ENCODE results near the gene NAV2. TPM values are rescaled to one million over a fixed set of nuclear protein-coding genes. Genes with fewer than 3 reads are reported as not detected.

NAV2 gene
- total RNA-seq, 1 donor from 2014 or later = 10.3 TPM

DNA sequence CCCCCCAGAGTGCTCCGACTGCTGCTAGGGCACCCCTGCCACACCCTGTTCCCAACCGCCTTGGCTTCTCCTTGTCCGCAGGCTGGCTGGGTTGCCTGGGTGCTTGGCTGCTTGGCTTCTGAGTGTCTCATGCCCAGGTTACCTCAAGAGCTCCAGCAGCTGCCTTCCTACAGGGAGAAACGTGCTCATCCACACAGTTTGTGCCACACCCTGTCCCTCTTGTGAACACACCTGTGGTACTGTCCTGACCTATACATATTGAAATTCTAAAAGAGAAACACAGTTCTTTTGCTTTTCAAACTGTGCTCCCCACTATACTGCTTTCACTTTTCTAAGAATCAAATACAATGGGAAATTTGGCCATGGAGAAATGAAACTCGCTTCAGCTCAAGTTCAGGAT is 256.2 kb downstream of the NAV2 start:
- Mint-ChIP-seq H3K27me3 (peaks cover 37% of the 10 kb centered on the region), H3K4me1 (peaks cover 12% of the 10 kb centered on the region), H3K9me3 (no peaks in the 10 kb centered on the region), H3K36me3 (ENCODE audit: low read depth) (no peaks in the 10 kb centered on the region), H3K27ac (no peak overlapping the region), H3K4me3 (no peak overlapping the region)
- no peak for DNase-seq
- TF ChIP-seq, protein P1, sequence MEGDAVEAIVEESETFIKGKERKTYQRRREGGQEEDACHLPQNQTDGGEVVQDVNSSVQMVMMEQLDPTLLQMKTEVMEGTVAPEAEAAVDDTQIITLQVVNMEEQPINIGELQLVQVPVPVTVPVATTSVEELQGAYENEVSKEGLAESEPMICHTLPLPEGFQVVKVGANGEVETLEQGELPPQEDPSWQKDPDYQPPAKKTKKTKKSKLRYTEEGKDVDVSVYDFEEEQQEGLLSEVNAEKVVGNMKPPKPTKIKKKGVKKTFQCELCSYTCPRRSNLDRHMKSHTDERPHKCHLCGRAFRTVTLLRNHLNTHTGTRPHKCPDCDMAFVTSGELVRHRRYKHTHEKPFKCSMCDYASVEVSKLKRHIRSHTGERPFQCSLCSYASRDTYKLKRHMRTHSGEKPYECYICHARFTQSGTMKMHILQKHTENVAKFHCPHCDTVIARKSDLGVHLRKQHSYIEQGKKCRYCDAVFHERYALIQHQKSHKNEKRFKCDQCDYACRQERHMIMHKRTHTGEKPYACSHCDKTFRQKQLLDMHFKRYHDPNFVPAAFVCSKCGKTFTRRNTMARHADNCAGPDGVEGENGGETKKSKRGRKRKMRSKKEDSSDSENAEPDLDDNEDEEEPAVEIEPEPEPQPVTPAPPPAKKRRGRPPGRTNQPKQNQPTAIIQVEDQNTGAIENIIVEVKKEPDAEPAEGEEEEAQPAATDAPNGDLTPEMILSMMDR (IDR thresholded peaks at IDR 0.05) = no peak
- POLR2A ChIA-PET = interaction anchor here (1.2 kb wide), 1 partner anchor 11 kb away, joined by 3 read pairs; no protein-coding TSS in a partner anchor
- ATAC-seq (ENCODE audit: low read depth) = no peak
- intact Hi-C loops (cut with micrococcal nuclease) = no loop called here
- CTCF ChIA-PET = no interaction called here

DNA sequence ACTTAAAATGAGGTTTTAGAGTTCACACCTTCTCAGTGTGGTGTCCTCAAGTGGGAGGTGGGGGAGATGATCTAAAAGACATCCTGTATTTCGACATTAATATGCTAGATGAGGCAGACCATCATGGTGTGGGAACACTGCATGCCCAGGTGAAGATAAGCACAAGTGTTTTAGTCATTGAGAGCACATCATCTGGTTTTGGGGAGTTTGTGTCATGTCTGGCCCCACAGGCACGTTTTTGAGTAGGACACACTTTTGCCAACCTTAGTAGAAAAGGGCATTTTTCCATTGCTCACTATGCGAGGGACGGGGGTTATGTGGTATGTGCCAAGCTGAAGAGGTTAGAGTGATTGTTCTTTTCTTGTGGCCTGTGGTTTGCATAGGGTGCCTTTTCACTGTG is 258.3 kb downstream of the NAV2 start:
- no peak overlapping the region for H3K27ac Mint-ChIP-seq
- no peaks in the 10 kb centered on the region for H3K9me3 Mint-ChIP-seq
- ChIA-PET CTCF (no interaction called here), POLR2A (no interaction called here)
- peaks cover 12% of the 10 kb centered on the region for H3K4me1 Mint-ChIP-seq
- H3K4me3 Mint-ChIP-seq = no peak overlapping the region
- no peaks in the 10 kb centered on the region for H3K36me3 Mint-ChIP-seq (ENCODE audit: low read depth)
- ATAC-seq (ENCODE audit: low read depth) (no peak), DNase-seq (no peak)
- intact Hi-C loops (cut with micrococcal nuclease) = no loop called here
- TF ChIP-seq, protein P1 (IDR thresholded peaks at IDR 0.05) = no peak
- peaks cover 33% of the 10 kb centered on the region for H3K27me3 Mint-ChIP-seq

DNA sequence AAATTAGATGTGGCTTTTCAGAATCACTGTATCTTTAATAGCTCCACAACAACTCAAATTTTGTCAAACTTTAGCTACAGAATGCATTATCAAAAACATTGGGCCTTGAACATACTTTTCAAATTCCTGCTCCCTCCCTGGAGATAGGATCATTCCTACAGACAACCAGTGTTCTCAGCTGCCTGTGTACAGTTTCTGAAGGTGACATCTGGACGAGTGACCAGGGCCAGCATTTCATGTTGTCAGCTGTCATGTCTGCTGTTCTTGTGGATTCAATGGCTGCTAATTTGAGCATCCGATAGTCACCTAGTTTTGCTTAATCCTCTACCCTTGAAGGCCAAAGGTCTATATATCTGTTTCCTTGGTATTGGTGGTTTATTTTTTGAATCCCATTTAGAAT is 259.5 kb downstream of the NAV2 start:
- H3K36me3 Mint-ChIP-seq (ENCODE audit: low read depth) = no peaks in the 10 kb centered on the region
- peaks cover 32% of the 10 kb centered on the region for H3K27me3 Mint-ChIP-seq
- TF ChIP-seq, protein P1 (IDR thresholded peaks at IDR 0.05) = no peak
- H3K27ac Mint-ChIP-seq = no peak overlapping the region
- intact Hi-C loops (cut with micrococcal nuclease) = no loop called here
- H3K9me3 Mint-ChIP-seq = no peaks in the 10 kb centered on the region
- DNase-seq (no peak), ATAC-seq (ENCODE audit: low read depth) (no peak)
- CTCF ChIA-PET = no interaction called here
- no peak overlapping the region for H3K4me3 Mint-ChIP-seq
- peaks cover 12% of the 10 kb centered on the region for H3K4me1 Mint-ChIP-seq
- POLR2A ChIA-PET = no interaction called here

DNA sequence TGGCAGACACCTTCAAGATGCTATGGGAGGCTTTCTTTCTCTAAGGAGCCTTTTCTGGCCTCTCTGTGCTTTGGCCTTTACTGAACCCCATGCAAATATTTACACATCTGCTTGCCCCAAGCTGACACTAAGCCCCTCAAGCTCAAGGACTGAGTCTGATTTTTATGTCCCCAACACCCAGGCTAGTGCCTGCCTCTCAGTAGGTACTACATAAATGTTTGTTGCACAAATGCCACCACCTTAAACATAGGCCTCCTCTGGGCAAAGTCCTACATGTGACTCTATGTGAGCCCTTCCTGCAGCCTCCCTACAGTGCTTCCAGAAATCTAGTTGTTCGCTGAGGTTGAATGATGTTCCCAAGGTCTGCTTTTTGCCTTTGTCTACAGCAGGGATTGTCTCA is 260.0 kb downstream of the NAV2 start:
- Mint-ChIP-seq H3K36me3 (ENCODE audit: low read depth) (no peaks in the 10 kb centered on the region), H3K9me3 (no peaks in the 10 kb centered on the region), H3K4me3 (no peak overlapping the region), H3K27me3 (peaks cover 37% of the 10 kb centered on the region), H3K27ac (no peak overlapping the region), H3K4me1 (peaks cover 12% of the 10 kb centered on the region)
- ChIA-PET CTCF (no interaction called here), POLR2A (no interaction called here)
- intact Hi-C loops (cut with micrococcal nuclease) = no loop called here
- TF ChIP-seq, protein P1 (IDR thresholded peaks at IDR 0.05) = no peak
- ATAC-seq (ENCODE audit: low read depth) (no peak), DNase-seq (no peak)

DNA sequence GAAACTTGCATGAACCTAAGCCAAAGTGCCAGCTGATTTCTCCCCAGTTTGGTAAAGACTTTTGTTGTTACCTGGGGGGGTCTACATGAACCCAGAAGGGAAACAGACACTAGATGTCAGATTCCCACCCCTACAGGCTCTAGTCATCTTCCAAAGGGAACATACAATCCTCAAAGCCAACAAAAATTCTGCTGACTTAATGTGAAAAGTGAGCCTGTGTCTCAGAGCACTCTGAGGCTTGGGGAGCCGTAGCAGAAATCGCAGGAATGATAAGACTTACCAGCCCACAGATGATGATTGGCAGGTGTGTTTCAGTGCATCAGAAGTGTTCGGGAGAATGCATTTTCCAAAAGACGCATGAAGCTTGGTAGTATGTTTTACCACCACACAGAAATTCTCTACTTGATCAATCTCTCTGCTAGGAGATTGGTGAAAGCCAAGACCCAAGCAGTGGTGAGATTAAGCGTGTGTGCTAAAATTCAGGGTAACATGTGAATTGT is 260.5 kb downstream of the NAV2 start:
- Mint-ChIP-seq H3K27ac (no peak overlapping the region), H3K4me1 (peaks cover 12% of the 10 kb centered on the region), H3K4me3 (no peak overlapping the region), H3K9me3 (no peaks in the 10 kb centered on the region), H3K27me3 (peaks cover 39% of the 10 kb centered on the region), H3K36me3 (ENCODE audit: low read depth) (no peaks in the 10 kb centered on the region)
- no peak for ATAC-seq (ENCODE audit: low read depth)
- intact Hi-C loops (cut with micrococcal nuclease) = no loop called here
- ChIA-PET CTCF (no interaction called here), POLR2A (no interaction called here)
- no peak for DNase-seq
- TF ChIP-seq, protein P1 (IDR thresholded peaks at IDR 0.05) = no peak

Measured in activated B cell treated with CpG ODN at 0.5 μM for 24 hours (primary cell).